ENCODE measurements around the gene GLCCI1. TPM values are rescaled to one million over a fixed set of nuclear protein-coding genes. Genes with fewer than 3 reads are reported as not detected.
"Not testable (repeated sequence)": the region's sequence is repeated elsewhere in the genome, so short reads cannot be mapped to it uniquely, and the experiment has no call there.

Gene GLCCI1
- polyA plus RNA-seq, 1 donor (not counting 4 experiments of a cell fraction or from before 2014, with no cell fraction given) = 3.4 TPM

DNA sequence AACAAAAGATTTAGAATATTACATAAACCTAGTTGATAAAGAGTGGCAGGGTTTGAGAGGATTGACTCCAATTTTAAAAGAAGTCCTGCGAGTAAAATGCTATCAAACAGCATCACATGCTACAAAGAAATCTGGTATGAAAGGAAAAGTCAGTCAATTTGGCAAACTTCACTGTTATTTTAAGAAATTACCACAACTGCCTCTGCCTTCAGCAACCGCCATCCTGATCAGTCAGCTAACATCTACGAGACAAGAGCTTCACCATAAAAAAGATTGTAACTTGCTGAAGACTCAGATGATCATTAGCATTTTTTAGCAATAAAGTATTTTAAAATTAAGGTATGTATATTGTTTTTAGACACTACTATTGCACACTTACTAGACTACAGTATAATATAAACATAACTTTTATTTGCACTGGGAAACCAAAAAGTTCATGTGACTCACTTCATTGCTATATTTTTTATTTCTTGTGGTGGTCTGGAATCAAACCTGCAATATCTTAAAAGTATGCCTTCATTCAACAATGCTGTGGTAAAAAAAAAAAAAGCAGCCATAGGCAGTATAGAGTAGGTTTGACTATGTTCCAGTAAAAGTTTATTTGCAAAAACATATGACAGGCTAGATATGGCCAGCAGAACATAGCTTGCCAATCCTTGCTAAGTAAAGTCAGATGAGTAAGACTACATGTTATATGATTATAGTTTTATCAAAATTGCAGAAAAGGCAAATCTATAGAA lies 74.4 kb downstream of the GLCCI1 start:
- Histone ChIP-seq H3K27me3 (ENCODE audit: control insufficient read depth, extremely low read depth, insufficient read depth, low read length) (no peaks in the 10 kb centered on the region), H3K27ac (ENCODE audit: control insufficient read depth, insufficient read depth, low read length) (no peak overlapping the region), H3K4me2 (ENCODE audit: control insufficient read depth, extremely low read depth, insufficient read depth, low read depth, low read length) (no peak overlapping the region), H3K36me3 (ENCODE audit: control insufficient read depth in 2 of 2, extremely low read depth in 1 of 2, insufficient read depth in 2 of 2, low read length in 2 of 2) (no peaks in the 10 kb centered on the region), H3K4me3 (ENCODE audit: control insufficient read depth in 2 of 3, extremely low read depth in 1 of 3, insufficient read depth in 2 of 3, low read depth in 1 of 3, low read length in 3 of 3) (no peak overlapping the region), H3K9ac (ENCODE audit: control insufficient read depth, extremely low read depth, insufficient read depth, low read length) (no peak overlapping the region), H3K9me1 (ENCODE audit: control insufficient read depth, extremely low read depth, insufficient read depth, low read length) (no peaks in the 10 kb centered on the region), H4K20me1 (ENCODE audit: control insufficient read depth, extremely low read depth, insufficient read depth, low read length) (no peaks in the 10 kb centered on the region), H2AFZ (ENCODE audit: control insufficient read depth, low read length) (no peak overlapping the region), H3K4me1 (ENCODE audit: control insufficient read depth, extremely low read depth, insufficient read depth, low read length) (no peaks in the 10 kb centered on the region), H3K9me3 (ENCODE audit: control insufficient read depth, low read depth, low read length) (no peaks in the 10 kb centered on the region), H3K79me2 (ENCODE audit: control insufficient read depth, insufficient read depth, low read length) (no peaks in the 10 kb centered on the region)
- FAIRE-seq = no peak
- no peak for DNase-seq (ENCODE audit: low read depth, low spot score)
- dilution Hi-C loops (cut with MboI; ENCODE audit: extremely low pct_ligation_motif_present, low sequenced_read_pairs) = no loop called here
- TF ChIP-seq, protein P1, sequence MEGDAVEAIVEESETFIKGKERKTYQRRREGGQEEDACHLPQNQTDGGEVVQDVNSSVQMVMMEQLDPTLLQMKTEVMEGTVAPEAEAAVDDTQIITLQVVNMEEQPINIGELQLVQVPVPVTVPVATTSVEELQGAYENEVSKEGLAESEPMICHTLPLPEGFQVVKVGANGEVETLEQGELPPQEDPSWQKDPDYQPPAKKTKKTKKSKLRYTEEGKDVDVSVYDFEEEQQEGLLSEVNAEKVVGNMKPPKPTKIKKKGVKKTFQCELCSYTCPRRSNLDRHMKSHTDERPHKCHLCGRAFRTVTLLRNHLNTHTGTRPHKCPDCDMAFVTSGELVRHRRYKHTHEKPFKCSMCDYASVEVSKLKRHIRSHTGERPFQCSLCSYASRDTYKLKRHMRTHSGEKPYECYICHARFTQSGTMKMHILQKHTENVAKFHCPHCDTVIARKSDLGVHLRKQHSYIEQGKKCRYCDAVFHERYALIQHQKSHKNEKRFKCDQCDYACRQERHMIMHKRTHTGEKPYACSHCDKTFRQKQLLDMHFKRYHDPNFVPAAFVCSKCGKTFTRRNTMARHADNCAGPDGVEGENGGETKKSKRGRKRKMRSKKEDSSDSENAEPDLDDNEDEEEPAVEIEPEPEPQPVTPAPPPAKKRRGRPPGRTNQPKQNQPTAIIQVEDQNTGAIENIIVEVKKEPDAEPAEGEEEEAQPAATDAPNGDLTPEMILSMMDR (optimal IDR thresholded peaks at IDR 0.05 in 1 of 3, IDR thresholded peaks at IDR 0.05 in 1 of 3, conservative IDR thresholded peaks at IDR 0.05 in 1 of 3; ENCODE audit: extremely low read depth in 1 of 3, insufficient read depth in 2 of 3, low read length in 3 of 3) = no peak
- no peak for TF ChIP-seq EZH2 (IDR thresholded peaks at IDR 0.05; ENCODE audit: low read length)

DNA sequence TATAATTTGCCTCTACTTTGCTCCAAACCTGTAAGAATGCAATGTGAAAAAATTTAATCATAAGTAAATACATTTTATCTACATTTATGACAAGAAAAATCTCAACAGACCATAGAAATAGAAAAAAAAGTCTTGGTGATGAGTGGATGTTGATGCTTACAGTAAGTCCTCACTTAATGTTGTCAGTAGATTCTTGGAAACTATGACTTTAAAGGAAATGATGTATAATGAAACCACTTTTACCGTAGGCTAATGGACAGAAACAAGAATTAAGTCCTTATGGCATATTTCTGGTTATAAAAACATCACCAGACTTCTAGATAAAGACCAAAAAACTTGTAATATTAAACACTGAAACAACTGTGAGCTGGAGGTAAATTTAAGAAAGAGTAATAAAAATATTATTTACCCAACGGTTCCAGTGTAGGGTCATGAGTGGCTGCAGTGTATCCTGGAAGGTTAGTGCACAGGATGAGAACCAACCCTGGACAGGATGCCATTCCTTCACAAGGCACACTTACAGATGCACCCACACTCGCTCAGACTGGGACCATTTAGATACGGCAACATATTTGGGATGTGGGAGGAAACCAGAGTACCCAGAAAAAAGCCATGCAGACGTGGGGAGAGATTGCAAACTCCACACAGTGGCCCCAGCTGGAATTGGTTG lies 76.3 kb downstream of the GLCCI1 start:
- Histone ChIP-seq H3K4me1 (ENCODE audit: control insufficient read depth, extremely low read depth, insufficient read depth, low read length) (no peaks in the 10 kb centered on the region), H3K27me3 (ENCODE audit: control insufficient read depth, extremely low read depth, insufficient read depth, low read length) (no peaks in the 10 kb centered on the region), H3K79me2 (ENCODE audit: control insufficient read depth, insufficient read depth, low read length) (no peaks in the 10 kb centered on the region), H3K4me3 (ENCODE audit: control insufficient read depth in 2 of 3, extremely low read depth in 1 of 3, insufficient read depth in 2 of 3, low read depth in 1 of 3, low read length in 3 of 3) (no peak overlapping the region), H3K9me1 (ENCODE audit: control insufficient read depth, extremely low read depth, insufficient read depth, low read length) (no peaks in the 10 kb centered on the region), H3K9me3 (ENCODE audit: control insufficient read depth, low read depth, low read length) (no peaks in the 10 kb centered on the region), H4K20me1 (ENCODE audit: control insufficient read depth, extremely low read depth, insufficient read depth, low read length) (no peaks in the 10 kb centered on the region), H3K4me2 (ENCODE audit: control insufficient read depth, extremely low read depth, insufficient read depth, low read depth, low read length) (no peak overlapping the region), H3K36me3 (ENCODE audit: control insufficient read depth in 2 of 2, extremely low read depth in 1 of 2, insufficient read depth in 2 of 2, low read length in 2 of 2) (no peaks in the 10 kb centered on the region), H3K27ac (ENCODE audit: control insufficient read depth, insufficient read depth, low read length) (no peak overlapping the region), H2AFZ (ENCODE audit: control insufficient read depth, low read length) (no peak overlapping the region), H3K9ac (ENCODE audit: control insufficient read depth, extremely low read depth, insufficient read depth, low read length) (no peak overlapping the region)
- DNase-seq (ENCODE audit: low read depth, low spot score) (no peak), FAIRE-seq (no peak)
- dilution Hi-C loops (cut with MboI; ENCODE audit: extremely low pct_ligation_motif_present, low sequenced_read_pairs) = no loop called here
- TF ChIP-seq, protein P1 (optimal IDR thresholded peaks at IDR 0.05 in 1 of 3, IDR thresholded peaks at IDR 0.05 in 1 of 3, conservative IDR thresholded peaks at IDR 0.05 in 1 of 3; ENCODE audit: extremely low read depth in 1 of 3, insufficient read depth in 2 of 3, low read length in 3 of 3) = no peak
- no peak for TF ChIP-seq EZH2 (IDR thresholded peaks at IDR 0.05; ENCODE audit: low read length)

DNA sequence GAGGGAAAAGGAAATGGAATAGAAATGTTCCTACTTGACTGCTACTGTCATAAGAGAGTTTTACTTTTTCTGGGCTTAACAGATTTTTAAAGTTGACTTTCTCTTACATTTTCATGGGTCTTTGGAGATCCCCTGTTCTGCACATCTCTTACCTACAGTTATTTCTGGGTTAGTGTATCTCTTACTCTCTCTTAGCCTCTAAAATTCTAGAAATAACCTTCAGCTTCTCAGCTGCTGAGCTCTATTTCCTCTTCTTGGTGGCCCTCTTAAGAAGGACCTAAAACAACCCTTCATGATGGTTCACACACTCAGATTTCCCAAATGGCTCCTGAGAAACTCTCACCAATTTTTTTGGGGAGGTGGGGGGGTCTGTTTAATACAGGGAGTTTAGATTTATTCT lies 79.5 kb downstream of the GLCCI1 start:
- H3K9ac ChIP-seq (ENCODE audit: control insufficient read depth, extremely low read depth, insufficient read depth, low read length); H3K27ac ChIP-seq (ENCODE audit: control insufficient read depth, insufficient read depth, low read length); H3K4me1 ChIP-seq (ENCODE audit: control insufficient read depth, extremely low read depth, insufficient read depth, low read length); dilution Hi-C loops (cut with MboI; ENCODE audit: extremely low pct_ligation_motif_present, low sequenced_read_pairs); H3K4me2 ChIP-seq (ENCODE audit: control insufficient read depth, extremely low read depth, insufficient read depth, low read depth, low read length); H3K4me3 ChIP-seq (ENCODE audit: control insufficient read depth in 2 of 3, extremely low read depth in 1 of 3, insufficient read depth in 2 of 3, low read depth in 1 of 3, low read length in 3 of 3); H3K9me3 ChIP-seq (ENCODE audit: control insufficient read depth, low read depth, low read length); H3K36me3 ChIP-seq (ENCODE audit: control insufficient read depth in 2 of 2, extremely low read depth in 1 of 2, insufficient read depth in 2 of 2, low read length in 2 of 2); H3K27me3 ChIP-seq (ENCODE audit: control insufficient read depth, extremely low read depth, insufficient read depth, low read length); DNase-seq (ENCODE audit: low read depth, low spot score); H3K9me1 ChIP-seq (ENCODE audit: control insufficient read depth, extremely low read depth, insufficient read depth, low read length); H4K20me1 ChIP-seq (ENCODE audit: control insufficient read depth, extremely low read depth, insufficient read depth, low read length); H3K79me2 ChIP-seq (ENCODE audit: control insufficient read depth, insufficient read depth, low read length); H2AFZ ChIP-seq (ENCODE audit: control insufficient read depth, low read length): not testable (repeated sequence)
- peak; percentile 5 for FAIRE-seq

All from keratinocyte (primary cell).